Measurements from ENCODE around the gene ZNF581. TPM values are rescaled to one million over a fixed set of nuclear protein-coding genes. Genes with fewer than 3 reads are reported as not detected.

Gene ZNF581, protein sequence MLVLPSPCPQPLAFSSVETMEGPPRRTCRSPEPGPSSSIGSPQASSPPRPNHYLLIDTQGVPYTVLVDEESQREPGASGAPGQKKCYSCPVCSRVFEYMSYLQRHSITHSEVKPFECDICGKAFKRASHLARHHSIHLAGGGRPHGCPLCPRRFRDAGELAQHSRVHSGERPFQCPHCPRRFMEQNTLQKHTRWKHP
- 22.7 TPM for total RNA-seq
- long read RNA-seq, transcript ZNF581-201 (2 exons, 1,298 nt), result major isoform, 11 of 21 reads
- long read RNA-seq, partial matches to known transcripts, result 4 of 21 reads
- long read RNA-seq, other reads (novel, unspliced or antisense), result 6 of 21 reads

DNA sequence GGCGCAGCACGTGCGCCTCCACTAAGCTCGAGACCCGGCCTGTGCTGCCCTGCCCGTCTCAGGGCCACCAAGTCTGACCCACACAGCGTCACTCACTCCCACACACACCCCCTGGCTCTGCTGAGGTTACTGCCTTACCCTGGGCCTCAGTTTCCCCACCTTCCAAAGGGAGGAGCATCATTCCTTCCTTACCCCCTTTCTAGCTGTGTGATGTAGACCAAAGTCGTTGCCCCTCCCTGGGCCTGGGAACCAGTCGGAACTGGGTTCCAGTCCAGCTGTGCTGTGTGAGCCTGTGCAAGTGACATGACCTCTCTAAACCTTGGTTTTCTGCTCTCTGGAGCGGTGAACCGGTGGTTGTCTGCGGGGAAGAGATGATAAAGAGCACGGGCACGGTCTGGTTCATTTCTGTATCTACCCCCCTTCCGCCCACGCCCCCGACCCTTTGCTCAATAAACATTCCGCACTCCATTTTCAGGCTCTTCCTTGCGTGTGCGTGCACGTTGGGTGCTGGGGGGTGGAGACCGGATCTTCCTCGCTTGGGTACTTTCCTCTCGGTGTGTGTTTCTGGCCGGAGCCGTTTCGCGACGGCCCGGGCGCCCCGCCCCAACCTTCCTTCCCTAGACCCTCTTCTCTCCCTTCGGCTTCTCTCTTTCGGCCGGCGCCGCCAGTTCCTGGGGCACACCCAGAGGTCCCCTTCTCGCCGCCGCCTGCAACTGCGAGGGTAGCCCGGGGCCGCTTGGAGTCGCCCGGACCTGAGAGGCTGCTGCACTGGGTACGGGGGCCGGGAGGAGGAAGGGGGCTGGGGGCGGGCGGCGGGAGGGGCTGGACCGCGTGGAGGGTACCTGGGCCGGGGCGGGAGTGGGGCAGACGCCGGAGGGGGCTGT is at the start of gene ZNF581:
ZNF581 (plus strand) TSS at position 647 of the 884 bp plus-strand sequence. CDS start 923 bp downstream, outside the sequence.
- Histone ChIP-seq H3K36me3 (peaks cover 12% of the 10 kb centered on the region), H3K27ac (peak within 1 kb of the TSS; percentile 81), H3K4me1 (peaks cover 61% of the 10 kb centered on the region), H3K4me3 (peak within 1 kb of the TSS; percentile 82), H3K27me3 (ENCODE audit: low read depth) (no peaks in the 10 kb centered on the region), H3K9me3 (no peaks in the 10 kb centered on the region)
- intact Hi-C loops (cut with DNase I), result no loop called here
- ATAC-seq (peak; percentile 68 to 73), DNase-seq (peak; percentile 85)
- TF ChIP-seq, protein P1, sequence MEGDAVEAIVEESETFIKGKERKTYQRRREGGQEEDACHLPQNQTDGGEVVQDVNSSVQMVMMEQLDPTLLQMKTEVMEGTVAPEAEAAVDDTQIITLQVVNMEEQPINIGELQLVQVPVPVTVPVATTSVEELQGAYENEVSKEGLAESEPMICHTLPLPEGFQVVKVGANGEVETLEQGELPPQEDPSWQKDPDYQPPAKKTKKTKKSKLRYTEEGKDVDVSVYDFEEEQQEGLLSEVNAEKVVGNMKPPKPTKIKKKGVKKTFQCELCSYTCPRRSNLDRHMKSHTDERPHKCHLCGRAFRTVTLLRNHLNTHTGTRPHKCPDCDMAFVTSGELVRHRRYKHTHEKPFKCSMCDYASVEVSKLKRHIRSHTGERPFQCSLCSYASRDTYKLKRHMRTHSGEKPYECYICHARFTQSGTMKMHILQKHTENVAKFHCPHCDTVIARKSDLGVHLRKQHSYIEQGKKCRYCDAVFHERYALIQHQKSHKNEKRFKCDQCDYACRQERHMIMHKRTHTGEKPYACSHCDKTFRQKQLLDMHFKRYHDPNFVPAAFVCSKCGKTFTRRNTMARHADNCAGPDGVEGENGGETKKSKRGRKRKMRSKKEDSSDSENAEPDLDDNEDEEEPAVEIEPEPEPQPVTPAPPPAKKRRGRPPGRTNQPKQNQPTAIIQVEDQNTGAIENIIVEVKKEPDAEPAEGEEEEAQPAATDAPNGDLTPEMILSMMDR (IDR thresholded peaks at IDR 0.05), result no peak

DNA sequence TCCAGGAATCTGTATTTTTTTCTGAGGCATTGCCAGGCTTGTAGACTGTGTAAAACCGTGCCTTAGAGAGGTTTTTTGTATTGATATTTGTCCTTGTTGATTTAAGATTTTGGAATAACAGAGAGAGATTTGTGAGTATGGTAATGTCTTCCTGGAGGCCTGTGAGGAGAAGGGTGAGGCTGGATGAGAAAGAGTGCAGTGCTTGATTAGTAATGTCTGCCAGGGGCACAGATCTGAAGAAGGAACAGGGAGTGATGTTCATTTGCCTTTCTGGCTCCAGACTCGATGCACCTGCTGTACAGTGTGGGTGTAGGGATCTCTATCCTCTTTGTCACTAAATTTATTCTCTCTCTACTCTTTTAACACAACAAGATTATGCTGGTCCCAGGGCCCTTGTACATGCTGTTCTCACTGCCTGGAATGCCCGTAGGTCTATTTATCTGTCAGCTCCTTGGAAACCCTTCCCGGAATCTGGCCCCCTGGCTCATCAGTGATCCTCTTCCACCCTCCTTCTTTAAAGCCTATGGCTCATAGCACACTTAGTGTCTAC is 48.4 kb upstream of the ZNF581 start:
- DNase-seq, result no peak
- intact Hi-C loops (cut with DNase I), result no loop called here
- TF ChIP-seq, protein P1 (IDR thresholded peaks at IDR 0.05), result no peak
- H3K36me3 ChIP-seq, result peaks cover 46% of the 10 kb centered on the region
- ATAC-seq, result no peak
- H3K9me3 ChIP-seq, result no peaks in the 10 kb centered on the region
- no peak overlapping the region for H3K27ac ChIP-seq
- H3K4me3 ChIP-seq, result no peak overlapping the region
- peaks cover 7% of the 10 kb centered on the region for H3K4me1 ChIP-seq
- no peaks in the 10 kb centered on the region for H3K27me3 ChIP-seq (ENCODE audit: low read depth)

DNA sequence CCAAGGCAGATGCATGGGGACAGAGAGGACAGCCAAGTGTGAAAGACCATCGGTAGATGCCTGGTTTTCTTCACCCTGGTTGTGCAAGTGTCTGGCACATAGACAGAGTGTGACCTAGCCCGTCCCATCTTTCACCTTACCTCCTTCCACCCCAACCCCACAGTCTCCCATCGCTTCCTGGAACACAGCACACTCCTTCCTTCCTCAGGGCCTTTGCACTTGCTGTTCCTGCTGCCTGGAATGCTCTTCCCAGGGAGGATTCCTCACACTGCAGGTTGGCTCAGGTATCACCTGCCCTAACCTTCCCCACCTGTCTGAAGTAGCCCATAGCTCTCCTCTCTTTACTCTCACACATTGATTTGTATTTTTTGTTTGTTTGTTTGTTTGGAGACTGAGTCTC is 47.1 kb upstream of the ZNF581 start:
- DNase-seq, result no peak

DNA sequence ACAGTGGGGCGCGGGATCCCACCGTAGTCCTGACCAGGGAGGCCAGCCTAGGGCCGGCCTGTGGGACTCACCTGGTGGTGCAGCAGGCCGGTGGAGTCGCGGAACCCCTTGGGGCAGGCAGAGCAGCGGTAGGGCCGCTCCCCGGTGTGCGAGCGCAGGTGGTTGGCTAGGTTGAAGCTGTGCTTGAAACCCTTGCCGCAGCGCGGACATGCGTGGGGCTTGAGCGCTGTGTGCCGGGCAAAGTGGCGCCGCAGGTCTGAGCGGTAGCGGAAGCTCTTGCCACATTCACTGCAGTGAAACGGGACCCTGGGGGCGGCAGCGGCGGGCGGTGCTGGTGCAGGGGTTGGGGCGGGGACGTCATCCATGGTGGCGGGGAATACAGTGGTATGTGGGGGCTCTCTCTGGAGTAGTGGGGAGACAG is 45.9 kb upstream of the ZNF581 start:
- H3K4me1 ChIP-seq, result peaks cover 17% of the 10 kb centered on the region
- intact Hi-C loops (cut with DNase I), result no loop called here
- ATAC-seq (no peak), DNase-seq (peak; percentile 54)
- no peaks in the 10 kb centered on the region for H3K27me3 ChIP-seq (ENCODE audit: low read depth)
- no peak overlapping the region for H3K27ac ChIP-seq
- no peak overlapping the region for H3K4me3 ChIP-seq
- TF ChIP-seq, protein P1 (IDR thresholded peaks at IDR 0.05), result no peak
- H3K36me3 ChIP-seq, result peaks cover 40% of the 10 kb centered on the region
- H3K9me3 ChIP-seq, result no peaks in the 10 kb centered on the region

More for the DNA sequence above, 47.1 kb upstream of the ZNF581 start:
- no peak overlapping the region for H3K4me3 ChIP-seq
- no peaks in the 10 kb centered on the region for H3K9me3 ChIP-seq
- no peak for ATAC-seq
- H3K4me1 ChIP-seq, result peaks cover 15% of the 10 kb centered on the region
- TF ChIP-seq, protein P1 (IDR thresholded peaks at IDR 0.05), result no peak
- H3K27ac ChIP-seq, result no peak overlapping the region
- H3K27me3 ChIP-seq (ENCODE audit: low read depth), result no peaks in the 10 kb centered on the region
- intact Hi-C loops (cut with DNase I), result no loop called here
- H3K36me3 ChIP-seq, result peaks cover 46% of the 10 kb centered on the region

DNA sequence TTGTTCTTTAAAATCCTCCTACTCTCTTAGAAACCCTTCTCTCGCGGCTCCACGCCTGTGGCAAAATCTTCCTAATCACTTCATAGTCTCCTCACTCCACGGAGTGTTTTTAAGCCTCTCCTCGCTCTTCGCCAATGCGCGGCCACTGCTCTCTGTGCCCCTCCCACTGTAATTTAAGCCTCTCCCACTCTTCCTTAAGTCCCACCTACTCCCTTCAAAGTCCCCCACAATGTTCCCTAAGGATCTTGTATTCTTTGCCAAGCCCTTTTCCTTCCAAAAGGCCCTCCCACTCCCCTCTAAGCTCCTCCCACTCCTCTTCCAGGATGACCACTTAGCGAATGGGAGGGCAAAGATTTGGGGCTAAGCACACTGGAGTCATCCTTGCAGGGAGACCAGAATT is 45.4 kb upstream of the ZNF581 start:
- peaks cover 41% of the 10 kb centered on the region for H3K36me3 ChIP-seq
- no peaks in the 10 kb centered on the region for H3K27me3 ChIP-seq (ENCODE audit: low read depth)
- TF ChIP-seq, protein P1 (IDR thresholded peaks at IDR 0.05), result no peak
- H3K27ac ChIP-seq, result peak overlapping the region; percentile 98
- H3K4me1 ChIP-seq, result peaks cover 17% of the 10 kb centered on the region
- DNase-seq (no peak), ATAC-seq (no peak)
- no peaks in the 10 kb centered on the region for H3K9me3 ChIP-seq
- H3K4me3 ChIP-seq, result no peak overlapping the region
- intact Hi-C loops (cut with DNase I), result no loop called here

Measured in lower lobe of right lung (tissue), 2 donors.